ENCODE results near the gene TEX48.

Gene TEX48

DNA sequence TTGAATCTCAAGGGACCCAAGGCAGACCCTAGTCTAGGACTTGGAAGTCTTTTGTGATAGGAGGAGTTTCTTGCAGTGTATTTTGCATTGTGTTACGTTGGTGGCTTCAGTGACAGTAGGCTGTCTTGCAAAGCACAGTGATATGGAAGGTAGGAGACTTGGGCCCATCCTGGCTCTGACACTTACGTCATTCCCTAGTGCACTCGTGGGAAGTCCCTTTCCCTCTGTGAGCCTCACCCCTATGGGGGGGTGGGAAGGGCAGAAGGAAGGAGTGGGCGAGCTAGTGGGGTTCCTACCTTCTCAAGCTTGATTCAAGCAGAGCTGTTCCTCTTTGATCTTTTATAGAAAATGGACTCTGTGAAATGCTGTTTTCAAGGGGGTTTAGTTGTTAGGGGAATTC, 15.1 kb downstream of the TEX48 start:
- ChIA-PET CTCF (interaction anchor here (0.9 kb wide), 1 partner anchor 74 kb away, joined by 3 read pairs; no protein-coding TSS in a partner anchor), POLR2A (ENCODE audit: low non-redundant PET) (no interaction called here)
- DNase-seq (ENCODE audit: low spot score) = no peak
- no peak overlapping the region for H3K27ac ChIP-seq
- no peak for TF ChIP-seq CTCF (conservative IDR thresholded peaks at IDR 0.05; ENCODE audit: low read depth)

DNA sequence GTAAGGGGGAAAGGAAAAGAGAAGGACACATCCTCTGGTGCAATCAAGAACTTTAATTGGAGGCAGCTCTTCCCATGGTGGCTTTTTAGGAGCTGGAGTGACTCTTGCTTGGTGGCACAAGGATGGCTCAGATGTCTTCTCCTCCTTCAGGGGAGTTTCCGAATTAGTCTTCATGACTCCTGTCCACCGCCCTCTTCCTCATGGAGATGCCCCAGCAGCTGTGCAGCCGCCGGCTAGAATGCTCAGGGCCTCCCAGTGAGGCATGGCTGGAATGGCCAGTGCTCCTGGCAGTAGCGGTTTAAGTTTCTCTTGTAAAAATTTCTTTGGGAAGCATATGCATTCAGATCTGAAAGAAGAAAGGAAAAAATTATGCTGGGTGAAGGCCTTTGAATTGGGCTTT, 15.6 kb downstream of the TEX48 start:
- POLR2A ChIA-PET (ENCODE audit: low non-redundant PET) = no interaction called here
- CTCF ChIA-PET = interaction anchor here (0.8 to 0.9 kb wide), 2 partner anchors 8 to 74 kb away, joined by 3 to 4 read pairs; no protein-coding TSS in a partner anchor
- no peak for TF ChIP-seq CTCF (conservative IDR thresholded peaks at IDR 0.05; ENCODE audit: low read depth)
- DNase-seq (ENCODE audit: low spot score) = no peak
- H3K27ac ChIP-seq = no peak overlapping the region

DNA sequence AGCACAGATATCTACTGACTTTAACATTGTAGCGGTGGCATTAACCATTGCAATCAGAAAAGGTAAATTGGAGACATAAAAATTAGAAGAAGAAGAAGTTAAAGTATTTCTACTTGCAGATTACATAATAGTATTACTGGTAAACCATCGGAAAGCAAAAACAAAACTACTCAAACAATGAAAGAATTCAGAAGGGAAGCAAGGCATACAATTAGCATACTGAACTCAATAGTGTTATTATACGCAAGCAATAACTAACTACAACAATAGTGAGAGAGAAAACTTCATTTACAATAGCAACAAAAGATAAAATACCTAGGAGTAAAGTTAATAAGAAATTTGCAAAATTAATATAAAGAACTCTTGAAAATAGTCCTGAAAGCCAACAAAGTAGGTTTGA, 17.8 kb downstream of the TEX48 start:
- ChIA-PET POLR2A (ENCODE audit: low non-redundant PET) (no interaction called here), CTCF (interaction anchor here (0.6 kb wide), 1 partner anchor 238 kb away, joined by 3 read pairs; no protein-coding TSS in a partner anchor)
- no peak for DNase-seq (ENCODE audit: low spot score)

GRCh38 chr9:114662081-114662989, 19.7 kb downstream of the TEX48 start:
- ChIA-PET POLR2A (ENCODE audit: low non-redundant PET) (no interaction called here), CTCF (interaction anchor here (0.5 to 2.2 kb wide), 20 partner anchors 9 to 1038 kb away, joined by 3 to 11 read pairs (median 4); no protein-coding TSS in a partner anchor)
- H3K27ac ChIP-seq = no peak overlapping the region
- DNase-seq (ENCODE audit: low spot score) = peak; percentile 94
- TF ChIP-seq CTCF (conservative IDR thresholded peaks at IDR 0.05; ENCODE audit: low read depth) = peak; percentile 96

More for the DNA sequence above, 17.8 kb downstream of the TEX48 start:
- TF ChIP-seq CTCF (conservative IDR thresholded peaks at IDR 0.05; ENCODE audit: low read depth) = no peak
- no peak overlapping the region for H3K27ac ChIP-seq

- TF ChIP-seq CTCF (conservative IDR thresholded peaks at IDR 0.05; ENCODE audit: low read depth) = no peak
- H3K27ac ChIP-seq = no peak within 1 kb of the TSS
- DNase-seq (ENCODE audit: low spot score) = no peak
- POLR2A ChIA-PET (ENCODE audit: low non-redundant PET) = interaction anchor here (0.6 kb wide), 1 partner anchor 230 kb away, joined by 3 read pairs; no protein-coding TSS in a partner anchor
- CTCF ChIA-PET = interaction anchor here (0.6 to 0.7 kb wide), 2 partner anchors 52 to 130 kb away, joined by 3 to 4 read pairs; no protein-coding TSS in a partner anchor
Measured at GRCh38 chr9:114657705-114658104, 24.3 kb downstream of the TEX48 start, which contains the start of gene TEX53. TEX53 (minus strand) TSS chr9:114657805; CDS start chr9:114657774, 31 bp downstream.

DNA sequence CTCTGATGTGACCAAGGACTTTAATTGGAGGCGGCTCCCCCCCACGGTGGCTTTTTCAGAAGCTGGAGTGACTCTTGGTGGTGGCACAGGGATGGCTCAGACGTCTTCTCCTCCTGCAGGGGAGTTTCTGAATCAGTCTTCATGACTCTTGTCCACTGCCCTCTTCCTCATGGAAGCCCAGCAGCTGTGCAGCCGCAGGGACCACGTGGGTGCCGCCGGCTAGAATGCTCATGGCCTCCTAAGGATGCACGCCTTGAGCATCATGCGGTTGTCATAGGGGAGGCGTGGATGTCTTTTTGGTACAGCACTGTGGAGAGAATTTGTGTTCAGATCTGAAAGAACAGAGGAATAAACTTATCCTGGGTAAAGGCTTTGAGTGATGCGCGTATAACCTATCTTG, 25.7 kb downstream of the TEX48 start:
- no peak overlapping the region for H3K27ac ChIP-seq
- ChIA-PET POLR2A (ENCODE audit: low non-redundant PET) (no interaction called here), CTCF (interaction anchor here (0.7 kb wide), 1 partner anchor 250 kb away, joined by 5 read pairs; no protein-coding TSS in a partner anchor)
- no peak for TF ChIP-seq CTCF (conservative IDR thresholded peaks at IDR 0.05; ENCODE audit: low read depth)
- DNase-seq (ENCODE audit: low spot score) = no peak

Measured in RWPE1 (cell line).